ENCODE measurements around the gene PLEKHG3.
"Not testable (repeated sequence)": the region's sequence is repeated elsewhere in the genome, so short reads cannot be mapped to it uniquely, and the experiment has no call there.

Gene PLEKHG3

GRCh38 chr14:64704143-64704742, at the start of gene PLEKHG3:
PLEKHG3 (plus strand) TSS chr14:64704424; CDS start chr14:64727632, 23,208 bp downstream.
- no peak for DNase-seq

- no peak for DNase-seq
These were observed 49.3 kb upstream of the PLEKHG3 start for GRCh38 chr14:64654901-64655300.

GRCh38 chr14:64656986-64657385, 47.2 kb upstream of the PLEKHG3 start:
- DNase-seq: no peak

- DNase-seq: no peak
These were observed 46.0 kb upstream of the PLEKHG3 start for GRCh38 chr14:64658201-64658600.

GRCh38 chr14:64658700-64659264, 45.4 kb upstream of the PLEKHG3 start:
- DNase-seq: not testable (repeated sequence)

GRCh38 chr14:64659366-64659765, 44.9 kb upstream of the PLEKHG3 start:
- DNase-seq: no peak

- DNase-seq: no peak
These were observed 41.0 kb upstream of the PLEKHG3 start for GRCh38 chr14:64663174-64663573.

- peak; percentile 56 for DNase-seq
These were observed 32.6 kb upstream of the PLEKHG3 start for GRCh38 chr14:64671591-64671990.

- no peak for DNase-seq
These were observed 30.9 kb upstream of the PLEKHG3 start for GRCh38 chr14:64673316-64673715.

- no peak for DNase-seq
These were observed 30.5 kb upstream of the PLEKHG3 start for GRCh38 chr14:64673748-64674147.

- no peak for DNase-seq
These were observed 29.4 kb upstream of the PLEKHG3 start for GRCh38 chr14:64674829-64675228.

- no peak for DNase-seq
These were observed 28.9 kb upstream of the PLEKHG3 start for GRCh38 chr14:64675312-64675711.

- no peak for DNase-seq
These were observed 27.7 kb upstream of the PLEKHG3 start for GRCh38 chr14:64676410-64677008.

- DNase-seq: no peak
These were observed 24.1 kb upstream of the PLEKHG3 start for GRCh38 chr14:64680013-64680713.

- no peak for DNase-seq
These were observed 23.5 kb upstream of the PLEKHG3 start for GRCh38 chr14:64680714-64681065.

- no peak for DNase-seq
These were observed 22.2 kb upstream of the PLEKHG3 start for GRCh38 chr14:64681796-64682710.

- DNase-seq: no peak
These were observed 21.4 kb upstream of the PLEKHG3 start for GRCh38 chr14:64682843-64683242.

GRCh38 chr14:64683264-64683663, 21.0 kb upstream of the PLEKHG3 start:
- DNase-seq: no peak

GRCh38 chr14:64684091-64684490, 20.1 kb upstream of the PLEKHG3 start:
- no peak for DNase-seq

- DNase-seq: no peak
These were observed 18.6 kb upstream of the PLEKHG3 start for GRCh38 chr14:64685371-64686281.

- DNase-seq: no peak
These were observed 18.0 kb upstream of the PLEKHG3 start for GRCh38 chr14:64686282-64686615.

- DNase-seq: no peak
These were observed 16.2 kb upstream of the PLEKHG3 start for GRCh38 chr14:64688031-64688430.
